OCI-LY1 (cell line): Measurements from ENCODE around the gene CLEC4C.

ENCODE experiments used
- H2AFZ ChIP-seq: fragments of 200-600 bp; sonication (generic), shearing (Covaris generic); 2 replicates; pipeline ENCODE4 v1.6.0; 2014; ENCODE audit warnings: antibody characterized with exemption, mild to moderate bottlenecking, low read length
- H3F3A ChIP-seq: fragments of 200-600 bp; sonication (generic), shearing (Covaris generic); 2 replicates; pipeline ENCODE4 v1.6.0; 2014; ENCODE audit warnings: mild to moderate bottlenecking, antibody characterized with exemption, low read length, moderate library complexity; ENCODE audit not compliant: insufficient read depth
- H3K27ac ChIP-seq: fragments of 200-600 bp; sonication (generic); 2 replicates; pipeline ENCODE4 v1.5.1; 2014; ENCODE audit warnings: low read length, mixed run types, mild to moderate bottlenecking, low read depth; ENCODE audit not compliant: poor library complexity, severe bottlenecking
- H3K27me3 ChIP-seq: fragments of 200-600 bp; sonication (generic); 2 replicates; pipeline ENCODE4 v1.6.0; 2014; ENCODE audit warnings: antibody characterized with exemption, mild to moderate bottlenecking, low read length, moderate library complexity; ENCODE audit not compliant: insufficient read depth
- H3K36me3 ChIP-seq: fragments of 200-600 bp; sonication (generic); 2 replicates; pipeline ENCODE4 v1.6.1; 2014; ENCODE audit warnings: mild to moderate bottlenecking, antibody characterized with exemption, low read length, moderate library complexity, mixed read lengths; ENCODE audit not compliant: insufficient read depth
- H3K4me1 ChIP-seq: fragments of 200-600 bp; sonication (generic); 2 replicates; pipeline ENCODE4 v1.5.1; 2014; ENCODE audit warnings: mild to moderate bottlenecking, low read length, moderate library complexity; ENCODE audit not compliant: insufficient read depth, severe bottlenecking
- H3K4me2 ChIP-seq: fragments of 200-600 bp; sonication (generic), shearing (Covaris generic); 2 replicates; pipeline ENCODE4 v1.6.1; 2014; ENCODE audit warnings: low read length
- H3K4me3 ChIP-seq: fragments of 200-600 bp; sonication (generic); 2 replicates; pipeline ENCODE4 v1.5.1; 2014; ENCODE audit warnings: low read length, low read depth, mild to moderate bottlenecking, mixed read lengths; ENCODE audit not compliant: poor library complexity, severe bottlenecking
- H3K79me2 ChIP-seq: fragments of 200-600 bp; shearing (Covaris generic); 2 replicates; pipeline ENCODE4 v1.6.1; 2016; ENCODE audit warnings: mixed run types, low read length, mixed read lengths; ENCODE audit not compliant: insufficient read depth
- H3K9ac ChIP-seq: fragments of 200-600 bp; sonication (generic), shearing (Covaris generic); 2 replicates; pipeline ENCODE4 v1.6.1; 2014; ENCODE audit warnings: mild to moderate bottlenecking, low read length, mixed read lengths
- H3K9me2 ChIP-seq: fragments of 200-600 bp; sonication (generic), shearing (Covaris generic); 2 replicates; pipeline ENCODE4 v1.6.1; 2014; ENCODE audit warnings: low read depth, mild to moderate bottlenecking, low read length, mixed read lengths
- H3K9me3 ChIP-seq: fragments of 200-600 bp; shearing (Covaris generic); 2 replicates; pipeline ENCODE4 v1.6.1; 2014; ENCODE audit warnings: low read length, mixed read lengths
- H4K20me1 ChIP-seq: fragments of 200-600 bp; sonication (generic), shearing (Covaris generic); 2 replicates; pipeline ENCODE4 v1.6.0; 2016; ENCODE audit warnings: mild to moderate bottlenecking, low read length; ENCODE audit not compliant: insufficient read depth
- EZH2 ChIP-seq: fragments of 200-600 bp; sonication (generic), shearing (Covaris generic); IDR thresholded peaks from 2 replicates; pipeline ENCODE4 v1.8.0; 2017; ENCODE audit warnings: borderline replicate concordance, mixed run types, mild to moderate bottlenecking, antibody characterized with exemption, low read length, moderate library complexity, mixed read lengths
- TF ChIP-seq, protein P1 (sequence below): fragments of 200-600 bp; sonication (generic), shearing (Covaris generic); IDR thresholded peaks from 2 replicates; pipeline ENCODE4 v1.5.1; 2017; ENCODE audit warnings: mild to moderate bottlenecking, antibody characterized with exemption, low read length, moderate library complexity, mixed read lengths

CLEC4C gene

DNA sequence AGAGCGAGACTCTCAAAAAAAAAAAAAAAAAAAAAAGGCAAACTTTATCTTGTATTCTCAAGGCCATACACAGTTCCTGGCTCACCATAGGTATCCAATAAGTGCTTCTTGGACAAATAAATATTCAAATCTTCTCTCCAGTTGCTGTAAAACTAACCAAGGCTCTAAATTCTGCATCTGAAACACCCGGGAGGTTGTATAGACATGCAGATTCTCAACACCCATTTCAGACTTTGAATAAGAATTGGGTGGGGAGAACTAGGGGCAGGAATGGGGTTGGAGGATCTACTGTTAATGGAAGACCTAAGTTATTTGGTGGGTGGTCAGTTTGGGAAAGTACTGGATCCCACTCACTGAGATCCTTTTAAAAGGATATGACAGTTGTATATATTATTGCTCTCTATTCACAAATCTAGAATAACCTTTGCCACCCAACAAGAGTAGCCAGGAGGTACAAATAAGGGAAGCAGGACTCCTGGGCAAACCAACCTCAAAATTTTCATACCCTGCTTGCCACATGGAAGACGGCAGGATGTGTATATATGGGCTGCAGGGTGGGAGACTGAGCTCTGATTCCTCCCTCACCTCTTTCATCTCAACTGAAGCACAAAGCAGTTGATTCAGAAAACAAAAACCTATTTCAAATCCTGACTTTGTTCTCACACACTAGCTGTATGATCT, 52.5 kb downstream of the CLEC4C start:
- no peaks in the 10 kb centered on the region for H3K9me2 ChIP-seq
- H3K27me3 ChIP-seq = no peaks in the 10 kb centered on the region
- H3K4me2 ChIP-seq = no peak overlapping the region
- H3K9ac ChIP-seq = no peak overlapping the region
- no peaks in the 10 kb centered on the region for H3F3A ChIP-seq
- H3K4me3 ChIP-seq = no peak overlapping the region
- H4K20me1 ChIP-seq = no peaks in the 10 kb centered on the region
- TF ChIP-seq, protein P1, sequence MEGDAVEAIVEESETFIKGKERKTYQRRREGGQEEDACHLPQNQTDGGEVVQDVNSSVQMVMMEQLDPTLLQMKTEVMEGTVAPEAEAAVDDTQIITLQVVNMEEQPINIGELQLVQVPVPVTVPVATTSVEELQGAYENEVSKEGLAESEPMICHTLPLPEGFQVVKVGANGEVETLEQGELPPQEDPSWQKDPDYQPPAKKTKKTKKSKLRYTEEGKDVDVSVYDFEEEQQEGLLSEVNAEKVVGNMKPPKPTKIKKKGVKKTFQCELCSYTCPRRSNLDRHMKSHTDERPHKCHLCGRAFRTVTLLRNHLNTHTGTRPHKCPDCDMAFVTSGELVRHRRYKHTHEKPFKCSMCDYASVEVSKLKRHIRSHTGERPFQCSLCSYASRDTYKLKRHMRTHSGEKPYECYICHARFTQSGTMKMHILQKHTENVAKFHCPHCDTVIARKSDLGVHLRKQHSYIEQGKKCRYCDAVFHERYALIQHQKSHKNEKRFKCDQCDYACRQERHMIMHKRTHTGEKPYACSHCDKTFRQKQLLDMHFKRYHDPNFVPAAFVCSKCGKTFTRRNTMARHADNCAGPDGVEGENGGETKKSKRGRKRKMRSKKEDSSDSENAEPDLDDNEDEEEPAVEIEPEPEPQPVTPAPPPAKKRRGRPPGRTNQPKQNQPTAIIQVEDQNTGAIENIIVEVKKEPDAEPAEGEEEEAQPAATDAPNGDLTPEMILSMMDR = no peak
- no peak for TF ChIP-seq EZH2
- no peaks in the 10 kb centered on the region for H3K9me3 ChIP-seq
- H3K27ac ChIP-seq = no peak overlapping the region
- H3K4me1 ChIP-seq = no peaks in the 10 kb centered on the region
- H3K36me3 ChIP-seq = no peaks in the 10 kb centered on the region
- no peak overlapping the region for H2AFZ ChIP-seq
- H3K79me2 ChIP-seq = no peaks in the 10 kb centered on the region

DNA sequence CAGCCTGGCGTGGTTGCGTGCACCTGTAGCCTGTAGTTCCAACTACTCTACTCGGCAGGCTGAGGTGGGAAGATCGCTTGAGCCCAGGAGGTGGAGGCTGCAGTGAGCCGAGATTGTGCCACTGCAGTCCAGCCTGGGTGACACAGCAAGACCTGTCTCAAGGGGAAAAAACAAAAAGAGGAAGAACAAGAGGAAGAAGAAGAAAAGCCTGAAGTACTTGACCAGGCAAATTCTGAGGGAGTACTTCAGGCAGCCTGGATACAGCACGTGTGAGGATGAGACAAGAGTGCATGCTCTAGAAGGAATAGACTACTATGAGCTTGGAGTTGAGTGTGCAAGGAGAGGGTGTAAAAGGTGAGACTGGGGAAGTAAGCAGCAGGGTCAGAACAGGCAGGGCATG, 53.4 kb downstream of the CLEC4C start:
- Histone ChIP-seq H4K20me1 (no peaks in the 10 kb centered on the region), H3K79me2 (no peaks in the 10 kb centered on the region), H3K36me3 (no peaks in the 10 kb centered on the region), H3F3A (no peaks in the 10 kb centered on the region), H3K4me3 (no peak overlapping the region), H3K4me1 (no peaks in the 10 kb centered on the region), H3K9me2 (no peaks in the 10 kb centered on the region), H3K4me2 (no peak overlapping the region), H3K9ac (no peak overlapping the region), H2AFZ (no peak overlapping the region), H3K9me3 (no peaks in the 10 kb centered on the region), H3K27me3 (no peaks in the 10 kb centered on the region), H3K27ac (no peak overlapping the region)
- TF ChIP-seq, protein P1 = no peak
- no peak for TF ChIP-seq EZH2

DNA sequence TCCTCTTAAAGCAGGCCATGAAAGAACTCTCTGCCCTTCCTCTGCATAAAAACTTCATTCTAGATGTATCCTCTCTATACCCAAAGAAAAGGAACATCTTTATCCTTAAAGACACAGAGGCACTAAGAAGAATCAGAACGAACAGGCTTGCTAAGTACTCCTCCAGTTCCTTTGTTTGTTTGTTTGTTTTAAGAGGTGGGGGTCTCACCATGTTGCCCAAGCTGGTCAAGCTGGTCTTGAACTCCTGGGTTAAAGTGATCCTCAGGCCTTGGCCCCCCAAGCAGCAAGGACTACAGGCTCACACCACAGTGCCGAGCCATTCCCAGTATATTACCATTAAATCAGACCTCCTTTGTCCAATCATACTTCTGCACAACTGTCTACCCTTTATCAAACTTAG, 65.6 kb downstream of the CLEC4C start:
- Histone ChIP-seq H4K20me1 (no peaks in the 10 kb centered on the region), H3K9me2 (no peaks in the 10 kb centered on the region), H2AFZ (no peak overlapping the region), H3K4me3 (no peak overlapping the region), H3K27me3 (no peaks in the 10 kb centered on the region; the same call in 1 of the 2 replicates), H3K4me1 (no peaks in the 10 kb centered on the region), H3K79me2 (no peaks in the 10 kb centered on the region), H3F3A (no peaks in the 10 kb centered on the region), H3K9ac (no peak overlapping the region), H3K9me3 (no peaks in the 10 kb centered on the region), H3K27ac (no peak overlapping the region), H3K36me3 (no peaks in the 10 kb centered on the region), H3K4me2 (no peak overlapping the region)
- TF ChIP-seq, protein P1 = no peak
- TF ChIP-seq EZH2 = no peak
